Natural killer cell (primary cell): ENCODE measurements around the gene TMEM240. TPM values are rescaled to one million over a fixed set of nuclear protein-coding genes. Genes with fewer than 3 reads are reported as not detected.
"Not testable (repeated sequence)": the region's sequence is repeated elsewhere in the genome, so short reads cannot be mapped to it uniquely, and the experiment has no call there.

Source experiments
- ATAC-seq, 3 donors: fragments of 150-1000 bp in 2 of 3; fragments of 200-7000 bp in 1 of 3; cut with Tn5 transposase; 1 replicate in 1 of 3; 2 replicates in 2 of 3; pipeline ENCODE4 v1.10.0; 2021; ENCODE audit warnings: mild to moderate bottlenecking in 2 of 3, moderate library complexity in 2 of 3
- DNase-seq, 2 donors: peaks; one replicate each; pipeline versions ENCODE4 v3.0.0 to v3.0.0-alpha.2; 2013 to 2021; ENCODE audit warnings: mixed read lengths in 1 of 2
- H3K27ac ChIP-seq: one replicate; pipeline ENCODE4 v1.5.1; 2013; ENCODE audit warnings: mild to moderate bottlenecking, low read length
- H3K27me3 ChIP-seq: one replicate; pipeline ENCODE4 v1.6.1; 2013; ENCODE audit warnings: low read length; ENCODE audit not compliant: control insufficient read depth, insufficient read depth
- H3K36me3 ChIP-seq: one replicate; pipeline ENCODE4 v1.6.1; 2013; ENCODE audit warnings: low read length; ENCODE audit not compliant: control insufficient read depth, insufficient read depth
- H3K4me1 ChIP-seq: one replicate; pipeline ENCODE4 v1.6.1; 2013; ENCODE audit warnings: low read length; ENCODE audit not compliant: control insufficient read depth, insufficient read depth
- H3K4me3 ChIP-seq: one replicate; pipeline ENCODE4 v1.5.1; 2013; ENCODE audit warnings: low read length
- H3K9me3 ChIP-seq: one replicate; pipeline ENCODE4 v1.6.1; 2013; ENCODE audit warnings: low read length; ENCODE audit not compliant: control insufficient read depth, insufficient read depth
- H3K27ac Mint-ChIP-seq, 2 donors: one replicate each; pipeline ENCODE4 v1.8.0; 2022; ENCODE audit warnings: mild to moderate bottlenecking in 2 of 2, mixed read lengths in 2 of 2, moderate library complexity in 1 of 2
- H3K27me3 Mint-ChIP-seq, 2 donors: one replicate each; pipeline ENCODE4 v1.8.0; 2022; ENCODE audit warnings: low read depth in 2 of 2, mixed read lengths in 2 of 2
- H3K36me3 Mint-ChIP-seq: one replicate; pipeline ENCODE4 v1.8.0; 2022; ENCODE audit warnings: mixed read lengths
- H3K4me1 Mint-ChIP-seq, 2 donors: one replicate each; pipeline ENCODE4 v1.8.0; 2022; ENCODE audit warnings: mixed read lengths in 2 of 2
- H3K4me3 Mint-ChIP-seq: one replicate; pipeline ENCODE4 v1.8.0; 2022; ENCODE audit warnings: mild to moderate bottlenecking, moderate library complexity, mixed read lengths
- H3K9me3 Mint-ChIP-seq, 2 donors: one replicate each; pipeline ENCODE4 v1.8.0; 2022; ENCODE audit warnings: mixed read lengths in 2 of 2
- WGBS: methylation state at CpG from one replicate; pipeline ENCODE4 v1.1.7; 2013; ENCODE audit warnings: missing lambda C conversion rate; ENCODE audit not compliant: insufficient coverage; 5-methylcytosine and 5-hydroxymethylcytosine counted together
- intact Hi-C: fragments of 100-400 bp; cut with micrococcal nuclease; formaldehyde crosslinking; loops from one replicate; pipeline ENCODE4 v1.14.2; 2022
- total RNA-seq, 4 donors: library from RNA; stranded (reverse); fragments of 120-200 nt in 1 of 4; gene quantifications; one replicate each; pipeline versions ENCODE4 v1.2.3 to v1.2.4, GENCODE V29; 2013 to 2022
- TF ChIP-seq, protein P1 (sequence below): fragments of 200-600 bp; IDR thresholded peaks from one replicate; pipeline ENCODE4 v1.8.0; 2022; ENCODE audit warnings: antibody characterized with exemption

Gene TMEM240
- total RNA-seq, 3 donors from 2014 or later (not counting 1 experiment from before 2014, with no cell fraction given), result 0.35 to 1.00 (median 0.83) TPM

DNA sequence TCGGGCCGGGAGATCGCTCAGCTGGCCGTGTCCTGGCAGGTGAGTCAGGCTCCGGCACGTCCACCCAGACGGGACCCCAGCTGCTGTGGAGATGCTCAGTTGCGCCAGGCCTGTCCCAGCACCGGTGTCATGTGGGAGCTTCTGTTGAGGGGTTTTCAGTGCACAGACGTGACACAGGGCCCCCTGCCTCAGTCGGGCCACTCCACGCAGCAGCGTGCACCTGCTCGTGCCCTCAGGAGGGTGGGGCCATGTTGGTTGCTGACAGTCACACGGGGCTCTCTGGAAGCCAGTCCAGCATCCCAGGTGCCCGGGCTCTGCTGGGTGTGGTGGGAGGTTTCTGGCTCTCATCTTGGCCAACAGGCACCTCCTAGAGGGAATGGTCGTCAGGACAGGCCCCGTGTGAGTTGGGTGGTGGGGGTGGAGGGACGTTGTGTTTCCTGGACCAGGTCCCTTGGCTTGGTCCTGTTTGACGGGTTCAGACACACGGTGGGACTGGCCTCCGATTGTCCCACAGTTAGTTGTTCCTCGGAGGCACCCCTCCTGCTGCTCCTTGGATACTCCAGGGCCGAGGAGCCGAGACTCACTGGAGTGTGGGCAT, 49.7 kb downstream of the TMEM240 start:
- TF ChIP-seq, protein P1, sequence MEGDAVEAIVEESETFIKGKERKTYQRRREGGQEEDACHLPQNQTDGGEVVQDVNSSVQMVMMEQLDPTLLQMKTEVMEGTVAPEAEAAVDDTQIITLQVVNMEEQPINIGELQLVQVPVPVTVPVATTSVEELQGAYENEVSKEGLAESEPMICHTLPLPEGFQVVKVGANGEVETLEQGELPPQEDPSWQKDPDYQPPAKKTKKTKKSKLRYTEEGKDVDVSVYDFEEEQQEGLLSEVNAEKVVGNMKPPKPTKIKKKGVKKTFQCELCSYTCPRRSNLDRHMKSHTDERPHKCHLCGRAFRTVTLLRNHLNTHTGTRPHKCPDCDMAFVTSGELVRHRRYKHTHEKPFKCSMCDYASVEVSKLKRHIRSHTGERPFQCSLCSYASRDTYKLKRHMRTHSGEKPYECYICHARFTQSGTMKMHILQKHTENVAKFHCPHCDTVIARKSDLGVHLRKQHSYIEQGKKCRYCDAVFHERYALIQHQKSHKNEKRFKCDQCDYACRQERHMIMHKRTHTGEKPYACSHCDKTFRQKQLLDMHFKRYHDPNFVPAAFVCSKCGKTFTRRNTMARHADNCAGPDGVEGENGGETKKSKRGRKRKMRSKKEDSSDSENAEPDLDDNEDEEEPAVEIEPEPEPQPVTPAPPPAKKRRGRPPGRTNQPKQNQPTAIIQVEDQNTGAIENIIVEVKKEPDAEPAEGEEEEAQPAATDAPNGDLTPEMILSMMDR, result no peak
- ATAC-seq (no peak), DNase-seq (no peak)
- Mint-ChIP-seq H3K9me3 (peaks cover 0 to 6% of the 10 kb centered on the region in 2 donors), H3K36me3 (peaks cover 11% of the 10 kb centered on the region), H3K4me1 (no peaks in the 10 kb centered on the region), H3K27ac (no peak overlapping the region), H3K27me3 (no peaks in the 10 kb centered on the region), H3K4me3 (no peak overlapping the region)
- H3K4me3 ChIP-seq, result no peak overlapping the region
- no peaks in the 10 kb centered on the region for H3K4me1 ChIP-seq
- no peaks in the 10 kb centered on the region for H3K27me3 ChIP-seq
- H3K36me3 ChIP-seq, result peaks cover 23% of the 10 kb centered on the region
- H3K9me3 ChIP-seq, result no peaks in the 10 kb centered on the region
- no peak overlapping the region for H3K27ac ChIP-seq
- 98% methylated on average over 19 of the region's 25 CpGs for WGBS
- intact Hi-C loops, result no loop called here

DNA sequence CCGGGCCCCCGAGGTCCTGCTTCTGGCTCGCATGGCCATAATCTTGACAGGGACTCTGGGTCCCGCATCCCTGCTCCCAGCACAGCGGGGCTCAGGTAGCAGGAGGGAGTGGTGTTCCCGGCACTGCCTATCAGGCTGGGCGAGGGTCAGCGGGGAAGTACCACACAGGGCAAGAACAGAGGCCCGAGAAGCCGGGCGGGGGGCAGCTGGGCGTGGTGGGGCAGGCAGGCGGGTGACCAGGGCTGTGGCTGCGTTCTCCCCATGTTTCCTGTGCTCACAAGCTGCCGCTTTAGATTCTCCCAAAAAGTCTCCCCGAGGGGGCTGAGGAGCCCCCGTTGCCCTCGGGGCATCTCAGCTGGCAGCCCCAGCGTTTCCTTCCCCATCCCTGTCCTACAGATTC, 50.6 kb downstream of the TMEM240 start:
- WGBS, result 95% methylated on average over 19 of the region's 19 CpGs

DNA sequence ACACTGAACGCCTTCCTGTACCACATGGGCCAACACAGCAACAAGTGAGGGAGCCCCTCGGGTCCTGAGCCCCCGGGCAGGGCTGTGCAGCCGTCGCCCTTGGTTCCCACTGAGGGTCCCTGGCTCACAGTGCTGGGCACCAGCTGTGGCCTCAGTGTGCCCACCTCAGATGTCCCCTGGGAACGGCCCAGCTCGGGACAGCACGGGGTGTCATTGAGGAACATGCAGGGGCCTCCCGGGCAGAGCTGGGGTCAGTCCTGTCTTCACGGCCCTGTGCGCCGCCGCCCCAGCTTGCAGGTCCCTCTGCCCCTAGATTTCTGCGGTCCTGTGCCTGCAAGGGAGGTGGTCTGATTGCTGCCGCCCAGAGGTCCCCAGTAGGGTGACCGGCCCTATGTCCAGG, 51.2 kb downstream of the TMEM240 start:
- DNase-seq (no peak), ATAC-seq (no peak)
- intact Hi-C loops, result no loop called here
- H3K27ac ChIP-seq, result no peak overlapping the region
- Mint-ChIP-seq H3K4me1 (no peaks in the 10 kb centered on the region), H3K27me3 (no peaks in the 10 kb centered on the region), H3K9me3 (peaks cover 0 to 6% of the 10 kb centered on the region in 2 donors), H3K4me3 (no peak overlapping the region), H3K27ac (no peak overlapping the region), H3K36me3 (peaks cover 11% of the 10 kb centered on the region)
- no peak overlapping the region for H3K4me3 ChIP-seq
- 97% methylated on average over 16 of the region's 16 CpGs for WGBS
- TF ChIP-seq, protein P1, result no peak
- H3K9me3 ChIP-seq, result no peaks in the 10 kb centered on the region
- no peaks in the 10 kb centered on the region for H3K27me3 ChIP-seq
- H3K4me1 ChIP-seq, result no peaks in the 10 kb centered on the region
- H3K36me3 ChIP-seq, result peaks cover 24% of the 10 kb centered on the region

More for the DNA sequence above, 50.6 kb downstream of the TMEM240 start:
- Mint-ChIP-seq H3K9me3 (peaks cover 0 to 6% of the 10 kb centered on the region in 2 donors), H3K27me3 (no peaks in the 10 kb centered on the region), H3K4me1 (no peaks in the 10 kb centered on the region), H3K4me3 (no peak overlapping the region), H3K27ac (no peak overlapping the region), H3K36me3 (peaks cover 11% of the 10 kb centered on the region)
- no peak for DNase-seq
- H3K27ac ChIP-seq, result no peak overlapping the region
- TF ChIP-seq, protein P1, result no peak
- ATAC-seq, result no peak
- intact Hi-C loops, result no loop called here
- H3K4me3 ChIP-seq, result no peak overlapping the region
- H3K4me1 ChIP-seq, result no peaks in the 10 kb centered on the region
- H3K27me3 ChIP-seq, result no peaks in the 10 kb centered on the region
- H3K9me3 ChIP-seq, result no peaks in the 10 kb centered on the region
- H3K36me3 ChIP-seq, result peaks cover 24% of the 10 kb centered on the region

DNA sequence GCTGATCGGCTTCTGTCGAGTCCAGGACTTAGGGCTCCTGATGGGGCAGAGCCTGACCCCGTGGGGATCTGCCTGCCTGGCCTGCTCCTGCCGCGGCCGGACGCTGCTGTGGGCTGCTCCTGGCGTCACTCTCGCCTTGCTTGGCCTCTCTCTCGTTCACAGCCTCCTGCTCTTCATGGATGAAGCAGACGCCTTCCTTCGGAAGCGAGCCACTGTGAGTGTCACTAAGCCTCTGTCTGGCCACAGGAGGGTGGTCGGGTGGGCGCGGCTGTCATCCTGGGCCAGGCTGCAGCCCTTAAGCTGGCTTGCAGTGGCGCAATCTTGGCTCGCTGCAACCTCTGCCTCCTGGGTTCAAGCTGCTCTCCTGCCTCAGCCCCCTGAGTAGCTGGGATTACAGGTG, 52.7 kb downstream of the TMEM240 start:
- intact Hi-C loops, result no loop called here
- no peak for ATAC-seq
- Mint-ChIP-seq H3K4me1 (no peaks in the 10 kb centered on the region), H3K4me3 (no peak overlapping the region), H3K27ac (no peak overlapping the region), H3K27me3 (no peaks in the 10 kb centered on the region), H3K36me3 (no peaks in the 10 kb centered on the region), H3K9me3 (no peaks in the 10 kb centered on the region)
- DNase-seq, result no peak
- Histone ChIP-seq H3K36me3 (peaks cover 30% of the 10 kb centered on the region), H3K27me3 (no peaks in the 10 kb centered on the region), H3K9me3 (no peaks in the 10 kb centered on the region), H3K4me1 (no peaks in the 10 kb centered on the region), H3K4me3 (no peak overlapping the region), H3K27ac (no peak overlapping the region)
- TF ChIP-seq, protein P1, result no peak
- WGBS, result 95% methylated on average over 18 of the region's 18 CpGs

DNA sequence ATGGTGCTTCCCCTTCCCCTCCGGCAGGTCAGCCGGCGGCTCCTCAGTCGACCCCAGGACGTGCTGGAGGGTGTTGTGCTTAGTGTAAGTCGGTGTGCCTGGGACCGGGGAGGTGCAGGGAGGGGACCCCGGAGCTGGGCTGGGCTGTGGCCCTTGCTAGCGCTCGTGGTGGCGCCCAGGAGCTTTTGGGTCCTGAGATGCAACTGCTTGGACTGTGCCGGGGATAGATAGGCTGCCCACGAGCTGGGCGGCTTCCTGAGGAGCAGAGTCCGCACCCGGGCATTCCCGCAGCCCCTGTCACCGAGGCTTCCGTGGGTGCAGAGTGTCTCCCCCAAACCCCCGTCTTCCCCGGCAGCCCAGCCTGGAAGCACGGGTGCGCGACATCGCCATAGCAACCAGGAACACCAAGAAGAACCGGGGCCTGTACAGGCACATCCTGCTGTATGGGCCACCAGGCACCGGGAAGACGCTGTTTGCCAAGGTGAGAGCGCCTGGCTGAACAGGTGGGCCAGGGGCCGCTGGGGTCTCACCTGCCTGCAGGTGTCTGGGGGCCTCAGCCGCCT, 54.6 kb downstream of the TMEM240 start:
- H3K9me3 ChIP-seq, H3K4me1 ChIP-seq, H3K27ac Mint-ChIP-seq, H3K4me1 Mint-ChIP-seq, H3K36me3 Mint-ChIP-seq, H3K4me3 ChIP-seq, H3K27me3 Mint-ChIP-seq, intact Hi-C loops, H3K4me3 Mint-ChIP-seq, DNase-seq, H3K9me3 Mint-ChIP-seq, H3K27me3 ChIP-seq, H3K27ac ChIP-seq, ATAC-seq: not testable (repeated sequence)
- WGBS, result 98% methylated on average over 26 of the region's 31 CpGs
- H3K36me3 ChIP-seq, result peaks cover 25% of the 10 kb centered on the region
